Cardiac fibroblast (primary cell): ENCODE results near the gene DTX3.

ENCODE experiments used
- DNase-seq, 2 donors: peaks; one replicate each; pipeline versions ENCODE4 v3.0.0 to v3.0.0-alpha.2; 2010; ENCODE audit warnings: low read depth in 2 of 2
- H3K4me3 ChIP-seq, 2 donors: replicated peaks in 1 of 2; 1 replicate in 1 of 2; 2 replicates in 1 of 2; pipeline ENCODE4 v1.5.1; 2011; ENCODE audit warnings: low read depth in 2 of 2, low read length in 2 of 2, mild to moderate bottlenecking in 2 of 2, moderate library complexity in 1 of 2
- TF ChIP-seq, protein P1 (sequence below): IDR thresholded peaks from one replicate; pipeline ENCODE4 v1.5.1; 2011; ENCODE audit warnings: low read depth, mild to moderate bottlenecking, low read length, inconsistent platforms

Gene DTX3

GRCh38 chr12:57625261-57626032 is 20.8 kb downstream of the DTX3 start:
- no peak for DNase-seq
- H3K4me3 ChIP-seq = no peak overlapping the region
- TF ChIP-seq, protein P1, sequence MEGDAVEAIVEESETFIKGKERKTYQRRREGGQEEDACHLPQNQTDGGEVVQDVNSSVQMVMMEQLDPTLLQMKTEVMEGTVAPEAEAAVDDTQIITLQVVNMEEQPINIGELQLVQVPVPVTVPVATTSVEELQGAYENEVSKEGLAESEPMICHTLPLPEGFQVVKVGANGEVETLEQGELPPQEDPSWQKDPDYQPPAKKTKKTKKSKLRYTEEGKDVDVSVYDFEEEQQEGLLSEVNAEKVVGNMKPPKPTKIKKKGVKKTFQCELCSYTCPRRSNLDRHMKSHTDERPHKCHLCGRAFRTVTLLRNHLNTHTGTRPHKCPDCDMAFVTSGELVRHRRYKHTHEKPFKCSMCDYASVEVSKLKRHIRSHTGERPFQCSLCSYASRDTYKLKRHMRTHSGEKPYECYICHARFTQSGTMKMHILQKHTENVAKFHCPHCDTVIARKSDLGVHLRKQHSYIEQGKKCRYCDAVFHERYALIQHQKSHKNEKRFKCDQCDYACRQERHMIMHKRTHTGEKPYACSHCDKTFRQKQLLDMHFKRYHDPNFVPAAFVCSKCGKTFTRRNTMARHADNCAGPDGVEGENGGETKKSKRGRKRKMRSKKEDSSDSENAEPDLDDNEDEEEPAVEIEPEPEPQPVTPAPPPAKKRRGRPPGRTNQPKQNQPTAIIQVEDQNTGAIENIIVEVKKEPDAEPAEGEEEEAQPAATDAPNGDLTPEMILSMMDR = no peak

- no peak overlapping the region for H3K4me3 ChIP-seq
- no peak for DNase-seq
- TF ChIP-seq, protein P1 = no peak
Observed at GRCh38 chr12:57626111-57626920, 21.7 kb downstream of the DTX3 start.

DNA sequence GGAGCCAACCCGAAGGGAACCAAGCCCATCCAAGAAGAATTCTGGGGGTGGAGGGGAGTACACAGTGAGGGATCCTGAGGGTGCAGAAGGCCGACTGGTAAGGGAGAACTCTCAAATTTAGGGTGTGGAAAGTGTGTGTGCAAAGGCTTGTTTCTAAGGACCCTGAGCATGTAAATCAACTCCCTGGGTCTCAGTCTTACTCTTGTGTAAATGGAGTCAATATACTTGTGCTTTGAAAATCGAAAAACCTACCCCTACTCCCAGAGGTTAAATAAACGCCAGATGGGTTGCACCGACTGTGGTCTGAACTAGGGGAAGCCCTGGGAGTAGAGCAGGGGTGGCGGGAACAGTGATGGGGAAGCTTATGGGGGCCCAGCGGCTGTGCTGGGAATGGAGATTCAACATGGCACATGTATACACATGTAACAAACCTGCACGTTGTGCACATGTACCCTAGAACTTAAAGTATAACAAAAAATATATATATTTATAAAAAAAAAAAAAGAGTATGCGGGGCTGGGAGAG is 22.4 kb downstream of the DTX3 start:
- no peak overlapping the region for H3K4me3 ChIP-seq
- TF ChIP-seq, protein P1 = no peak

DNA sequence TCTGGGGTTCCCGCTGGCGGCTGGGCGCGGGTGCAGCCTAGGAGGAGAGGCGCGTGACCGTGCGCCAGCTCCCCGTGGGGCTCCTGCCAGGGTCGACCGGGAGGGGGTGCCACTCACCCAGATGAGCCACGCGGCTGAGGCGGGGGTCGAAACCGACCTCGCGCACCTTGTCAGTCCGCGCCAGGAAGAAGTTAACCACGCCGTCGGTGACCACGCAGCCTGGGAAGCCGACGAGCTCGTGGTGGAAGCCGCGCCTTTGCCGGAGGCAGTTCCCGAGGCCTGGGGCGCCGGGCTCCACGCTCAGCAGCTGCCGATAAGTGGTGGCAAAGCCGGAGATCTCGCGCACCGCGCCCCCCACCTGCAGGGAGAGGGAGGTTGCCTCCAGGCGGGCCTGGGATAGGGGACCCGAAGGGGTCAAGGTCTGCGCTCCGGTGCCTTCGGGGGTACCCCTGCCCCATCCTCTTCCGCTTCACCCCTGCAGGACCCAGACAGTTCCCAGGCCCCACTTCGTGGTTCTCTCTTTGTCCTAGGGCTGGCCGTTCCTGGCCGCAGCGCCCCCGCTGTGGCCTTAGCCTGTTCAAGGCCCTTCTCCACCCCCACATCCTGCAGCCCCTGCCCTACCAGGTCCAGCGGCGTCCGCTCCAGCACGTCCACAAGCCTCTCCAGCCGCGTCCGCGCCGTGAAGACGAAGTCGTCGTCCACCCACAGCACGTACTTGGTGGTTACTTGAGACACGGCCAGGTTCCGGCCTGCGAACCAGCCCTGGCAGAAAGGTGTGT is 23.1 kb downstream of the DTX3 start:
- TF ChIP-seq, protein P1 = no peak
- H3K4me3 ChIP-seq = no peak overlapping the region
- DNase-seq = no peak

More for the DNA sequence above, 22.4 kb downstream of the DTX3 start:
- no peak for DNase-seq

DNA sequence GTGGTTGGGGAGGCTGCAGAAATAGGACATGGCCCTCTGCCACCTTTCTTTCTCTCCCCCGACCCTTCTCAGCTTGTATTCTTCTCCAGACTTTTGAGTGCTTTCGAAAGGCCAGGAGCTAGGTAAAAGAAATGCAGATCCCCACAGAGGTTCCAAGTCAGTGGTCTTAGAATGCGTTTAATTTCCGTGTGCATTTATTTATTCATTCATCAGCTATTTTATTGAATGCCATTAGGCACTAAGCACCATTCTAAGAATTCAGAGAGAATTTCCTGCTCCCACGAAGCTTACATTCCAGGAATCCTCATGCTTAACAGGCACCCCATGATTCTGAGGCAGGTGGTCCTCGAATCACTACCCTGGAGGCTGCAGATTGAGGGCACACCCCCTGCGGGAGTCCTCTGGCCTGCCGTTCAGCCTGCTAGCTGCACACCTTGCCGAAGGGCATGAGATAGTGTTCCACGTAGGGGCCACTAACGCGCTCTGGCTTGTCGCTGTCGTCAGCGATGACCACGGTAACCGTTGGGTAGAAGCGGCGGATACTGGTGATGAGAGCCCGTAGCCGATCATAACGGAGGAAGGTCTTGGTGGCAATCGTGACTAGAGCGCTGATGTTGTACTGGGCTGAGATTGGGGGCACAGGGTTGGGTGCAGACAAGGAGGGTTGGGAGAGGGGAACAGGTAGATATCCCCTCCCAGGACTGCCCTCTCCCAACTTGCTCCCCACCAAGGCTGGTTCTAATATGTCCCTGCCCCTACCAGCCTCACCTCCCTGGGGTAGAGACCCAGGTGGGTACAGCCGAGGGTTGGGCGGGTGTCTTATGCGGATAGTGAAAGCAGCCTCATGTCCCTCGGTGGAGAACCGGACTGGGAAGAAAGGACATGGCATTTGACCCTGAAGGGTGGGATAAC is 23.9 kb downstream of the DTX3 start:
- DNase-seq = no peak
- TF ChIP-seq, protein P1 = no peak
- H3K4me3 ChIP-seq = no peak overlapping the region
